Gastrocnemius medialis (tissue), 4 donors: ENCODE measurements around the gene HDAC4. TPM values are rescaled to one million over a fixed set of nuclear protein-coding genes. Genes with fewer than 3 reads are reported as not detected.
"Not testable (repeated sequence)": the region's sequence is repeated elsewhere in the genome, so short reads cannot be mapped to it uniquely, and the experiment has no call there.

Source experiments
- ATAC-seq, 2 donors: fragments of 150-250 bp; one replicate each; pipeline ENCODE4 v1.9.1; 2016
- DNase-seq, 2 donors: peaks; one replicate each; pipeline ENCODE4 v3.0.0-alpha.2; 2019
- H3K27ac ChIP-seq, 4 donors: fragments of 200-600 bp; sonication (generic); 1 replicate in 1 of 4; 2 replicates in 3 of 4; pipeline ENCODE4 v1.5.1; 2016 to 2018; ENCODE audit warnings: mild to moderate bottlenecking in 2 of 4, moderate library complexity in 1 of 4
- H3K27me3 ChIP-seq, 3 donors: fragments of 200-600 bp; sonication (generic) in 2 of 3; 1 replicate in 1 of 3; 2 replicates in 2 of 3; pipeline versions ENCODE4 v1.5.1 to v1.6.0; 2016 to 2019; ENCODE audit warnings: mild to moderate bottlenecking in 1 of 3, moderate library complexity in 1 of 3
- H3K36me3 ChIP-seq, 2 donors: fragments of 200-600 bp; sonication (generic) in 1 of 2; one replicate each; pipeline ENCODE4 v1.5.1; 2017 to 2018
- H3K4me1 ChIP-seq, 2 donors: fragments of 200-600 bp; sonication (generic) in 1 of 2; one replicate each; pipeline ENCODE4 v1.5.1; 2016 to 2017; ENCODE audit warnings: mild to moderate bottlenecking in 2 of 2
- H3K4me3 ChIP-seq, 4 donors: fragments of 200-600 bp; sonication (generic) in 3 of 4; 1 replicate in 1 of 4; 2 replicates in 3 of 4; pipeline ENCODE4 v1.5.1; 2016 to 2019; ENCODE audit warnings: mild to moderate bottlenecking in 2 of 4
- H3K9me3 ChIP-seq, 3 donors: fragments of 200-600 bp; sonication (generic) in 2 of 3; 1 replicate in 1 of 3; 2 replicates in 2 of 3; pipeline ENCODE4 v1.5.1; 2016 to 2019
- CTCF ChIP-seq, 5 experiments: fragments of 450-650 bp in 3 of 5; fragments of 200-600 bp in 2 of 5; sonication (generic) in 2 of 5; IDR thresholded peaks in 4 of 5; conservative IDR thresholded peaks in 1 of 5; 1 replicate in 4 of 5; 2 replicates in 1 of 5; pipeline ENCODE4 v1.5.1; 2016 to 2019; ENCODE audit warnings: antibody characterized with exemption in 5 of 5, mild to moderate bottlenecking in 3 of 5, moderate library complexity in 3 of 5
- POLR2A ChIP-seq, 2 donors: fragments of 450-650 bp; IDR thresholded peaks; one replicate each; pipeline ENCODE4 v1.6.1; 2017; ENCODE audit warnings: antibody characterized with exemption in 2 of 2, mild to moderate bottlenecking in 2 of 2, moderate library complexity in 2 of 2
- in situ Hi-C, 4 donors: fragments of 200-750 bp; cut with MboI; loops; one replicate each; pipeline versions ENCODE4 v1.15.0 to v1.8.0; 2017; ENCODE audit warnings: low sequenced_read_pairs in 4 of 4
- intact Hi-C: fragments of 100-400 bp; cut with DNase I; formaldehyde crosslinking; loops from one replicate; pipeline ENCODE4 v1.15.1; 2023; ENCODE audit warnings: low total_unique reads
- total RNA-seq, 4 donors: library from RNA; depleted of rRNA; stranded (reverse); fragments of >200 nt; gene quantifications; one replicate each; pipeline versions ENCODE4 v1.1.0 to v1.2.3, GENCODE V29; 2016

HDAC4 gene
- 100 to 1,000 TPM in 2 of 4 donors, 10 to 100 TPM in 2; 23.6 to 257 (median 119) TPM for total RNA-seq

- H3K4me3 ChIP-seq: peak within 1 kb of the TSS; percentile 61 to 96 (median 78)
- DNase-seq (no peak), ATAC-seq (peak; percentile 64 to 65)
- H3K27me3 ChIP-seq: no peaks in the 10 kb centered on the region
- peaks cover 13 to 40% of the 10 kb centered on the region in 2 donors for H3K4me1 ChIP-seq
- H3K36me3 ChIP-seq: no peaks in the 10 kb centered on the region
- no peaks in the 10 kb centered on the region for H3K9me3 ChIP-seq
- intact Hi-C loops (loop anchor here (1.0 to 5.0 kb wide), 6 partner anchors 44 to 292 kb away; no protein-coding TSS in a partner anchor), in situ Hi-C loops (loop anchor here in 1 of 4 donors (25.0 kb wide), 1 partner anchor 487 kb away; no protein-coding TSS in a partner anchor)
- H3K27ac ChIP-seq: peak within 1 kb of the TSS; percentile 93 to 100 (median 97)
- no peak for TF ChIP-seq CTCF (IDR thresholded peaks at IDR 0.05 in 4 of 5, conservative IDR thresholded peaks at IDR 0.05 in 1 of 5)
- TF ChIP-seq POLR2A (IDR thresholded peaks at IDR 0.05): no peak
These were observed at the start of gene HDAC4 for GRCh38 chr2:239400596-239401066. Gene HDAC4 (minus strand): TSS chr2:239401020. CDS start chr2:239352699, 48,321 bp downstream.

- DNase-seq, H3K4me3 ChIP-seq, H3K36me3 ChIP-seq, H3K27ac ChIP-seq, H3K27me3 ChIP-seq, H3K9me3 ChIP-seq, ATAC-seq, in situ Hi-C loops: not testable (repeated sequence)
- intact Hi-C loops: loop anchor here (5.0 to 10.0 kb wide), 2 partner anchors 93 to 185 kb away; no protein-coding TSS in a partner anchor
- peaks cover 3 to 13% of the 10 kb centered on the region in 2 donors for H3K4me1 ChIP-seq
These were observed 48.6 kb upstream of the HDAC4 start for GRCh38 chr2:239449468-239449867.

GRCh38 chr2:239445771-239446524 is 45.1 kb upstream of the HDAC4 start:
- ATAC-seq: no peak
- H3K4me3 ChIP-seq: no peak overlapping the region
- intact Hi-C loops: loop anchor here (2.0 to 10.0 kb wide), 3 partner anchors 45 to 189 kb away; partner anchors contain the start of gene HDAC4
- in situ Hi-C loops: no loop called here
- H3K4me1 ChIP-seq: peaks cover 7 to 13% of the 10 kb centered on the region in 2 donors
- H3K9me3 ChIP-seq: no peaks in the 10 kb centered on the region
- peaks cover 0 to 3% (median 1%) of the 10 kb centered on the region in 3 donors for H3K27me3 ChIP-seq
- TF ChIP-seq CTCF (IDR thresholded peaks at IDR 0.05 in 4 of 5, conservative IDR thresholded peaks at IDR 0.05 in 1 of 5) (no peak), POLR2A (IDR thresholded peaks at IDR 0.05) (no peak)
- H3K27ac ChIP-seq: peak overlapping the region in 1 of 4 donors; percentile 52
- DNase-seq: no peak
- no peaks in the 10 kb centered on the region for H3K36me3 ChIP-seq

- peak overlapping the region in 1 of 4 donors; percentile 52 for H3K27ac ChIP-seq
- no peak overlapping the region for H3K4me3 ChIP-seq
- in situ Hi-C loops: no loop called here
- DNase-seq (peak in 1 of 2 donors; percentile 57), ATAC-seq (peak; percentile 74 to 78)
- peaks cover 7 to 13% of the 10 kb centered on the region in 2 donors for H3K4me1 ChIP-seq
- H3K27me3 ChIP-seq: peaks cover 4 to 8% (median 7%) of the 10 kb centered on the region in 3 donors
- intact Hi-C loops: loop anchor here (1.0 to 10.0 kb wide), 4 partner anchors 18 to 190 kb away; partner anchors contain the start of gene HDAC4
- no peak for TF ChIP-seq POLR2A (IDR thresholded peaks at IDR 0.05)
- TF ChIP-seq CTCF (IDR thresholded peaks at IDR 0.05 in 4 of 5, conservative IDR thresholded peaks at IDR 0.05 in 1 of 5): no peak
- no peaks in the 10 kb centered on the region for H3K9me3 ChIP-seq
- no peaks in the 10 kb centered on the region for H3K36me3 ChIP-seq
These were observed 44.1 kb upstream of the HDAC4 start for GRCh38 chr2:239444626-239445577.
